Measurements from ENCODE around the gene INTS1. TPM values are rescaled to one million over a fixed set of nuclear protein-coding genes. Genes with fewer than 3 reads are reported as not detected.

The INTS1 gene
- total and polyA plus RNA-seq, 10 of the 15 experiments (the other 5 are each of a cell fraction or from before 2014, with no cell fraction given), result 0.52 to 89.0 (median 15.1) TPM

- no peak for TF ChIP-seq HSF1 (IDR thresholded peaks at IDR 0.05; ENCODE audit: low read depth, low read length)
- no peak for TF ChIP-seq ZBED1 (IDR thresholded peaks at IDR 0.05; ENCODE audit: borderline replicate concordance)
- TF ChIP-seq CBX5 (IDR thresholded peaks at IDR 0.05; ENCODE audit: low read depth), result no peak
- peak; percentile 97 for TF ChIP-seq RAD51 (IDR thresholded peaks at IDR 0.05)
- TF ChIP-seq, protein P1, sequence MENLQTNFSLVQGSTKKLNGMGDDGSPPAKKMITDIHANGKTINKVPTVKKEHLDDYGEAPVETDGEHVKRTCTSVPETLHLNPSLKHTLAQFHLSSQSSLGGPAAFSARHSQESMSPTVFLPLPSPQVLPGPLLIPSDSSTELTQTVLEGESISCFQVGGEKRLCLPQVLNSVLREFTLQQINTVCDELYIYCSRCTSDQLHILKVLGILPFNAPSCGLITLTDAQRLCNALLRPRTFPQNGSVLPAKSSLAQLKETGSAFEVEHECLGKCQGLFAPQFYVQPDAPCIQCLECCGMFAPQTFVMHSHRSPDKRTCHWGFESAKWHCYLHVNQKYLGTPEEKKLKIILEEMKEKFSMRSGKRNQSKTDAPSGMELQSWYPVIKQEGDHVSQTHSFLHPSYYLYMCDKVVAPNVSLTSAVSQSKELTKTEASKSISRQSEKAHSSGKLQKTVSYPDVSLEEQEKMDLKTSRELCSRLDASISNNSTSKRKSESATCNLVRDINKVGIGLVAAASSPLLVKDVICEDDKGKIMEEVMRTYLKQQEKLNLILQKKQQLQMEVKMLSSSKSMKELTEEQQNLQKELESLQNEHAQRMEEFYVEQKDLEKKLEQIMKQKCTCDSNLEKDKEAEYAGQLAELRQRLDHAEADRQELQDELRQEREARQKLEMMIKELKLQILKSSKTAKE (IDR thresholded peaks at IDR 0.05; ENCODE audit: low read depth, poor library complexity, severe bottlenecking), result no peak
- no peak for TF ChIP-seq ZNF24 (IDR thresholded peaks at IDR 0.05)
- TF ChIP-seq PAX8 (IDR thresholded peaks at IDR 0.05), result no peak
- TF ChIP-seq BHLHE40 (IDR thresholded peaks at IDR 0.05; ENCODE audit: borderline replicate concordance in 1 of 2, low read depth in 2 of 2, low read length in 1 of 2), result peak in 1 of 2 experiments; percentile 41; a peak in 1 of 4 replicates
- no peak for TF ChIP-seq STAT1 (conservative IDR thresholded peaks at IDR 0.05)
- TF ChIP-seq ETV6 (conservative IDR thresholded peaks at IDR 0.05 in 1 of 2, IDR thresholded peaks at IDR 0.05 in 1 of 2; ENCODE audit: borderline replicate concordance in 1 of 2, low read depth in 1 of 2), result no peak
- TF ChIP-seq GATAD2B (conservative IDR thresholded peaks at IDR 0.05; ENCODE audit: low read depth), result no peak
- TF ChIP-seq, protein P2, sequence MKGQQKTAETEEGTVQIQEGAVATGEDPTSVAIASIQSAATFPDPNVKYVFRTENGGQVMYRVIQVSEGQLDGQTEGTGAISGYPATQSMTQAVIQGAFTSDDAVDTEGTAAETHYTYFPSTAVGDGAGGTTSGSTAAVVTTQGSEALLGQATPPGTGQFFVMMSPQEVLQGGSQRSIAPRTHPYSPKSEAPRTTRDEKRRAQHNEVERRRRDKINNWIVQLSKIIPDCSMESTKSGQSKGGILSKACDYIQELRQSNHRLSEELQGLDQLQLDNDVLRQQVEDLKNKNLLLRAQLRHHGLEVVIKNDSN (IDR thresholded peaks at IDR 0.05; ENCODE audit: borderline replicate concordance, extremely low read length, insufficient read depth, low read depth, low read length), result peak; percentile 16
- no peak for TF ChIP-seq CBX3 (IDR thresholded peaks at IDR 0.05; ENCODE audit: borderline replicate concordance, low read depth)
- no peak for TF ChIP-seq KAT2A (conservative IDR thresholded peaks at IDR 0.05; ENCODE audit: control insufficient read depth, low read depth, low read length)
- no peak for TF ChIP-seq EGR1 (IDR thresholded peaks at IDR 0.05; ENCODE audit: borderline replicate concordance in 1 of 2, low read depth in 2 of 2, low read length in 2 of 2)
- no peak for TF ChIP-seq NR2C1 (IDR thresholded peaks at IDR 0.05)
- TF ChIP-seq RUNX3 (IDR thresholded peaks at IDR 0.05; ENCODE audit: low read length), result no peak
- no peak for TF ChIP-seq CTCF (IDR thresholded peaks at IDR 0.05 in 2 of 3, conservative IDR thresholded peaks at IDR 0.05 in 1 of 3; ENCODE audit: control insufficient read depth in 2 of 3, extremely low read depth in 1 of 3, insufficient read depth in 1 of 3, low read depth in 3 of 3, low read length in 3 of 3)
- no peak for TF ChIP-seq CREB1 (IDR thresholded peaks at IDR 0.05; ENCODE audit: low read depth)
- TF ChIP-seq MTA2 (IDR thresholded peaks at IDR 0.05; ENCODE audit: low read depth), result peak; percentile 31; the same call in 1 of the 2 replicates
- TF ChIP-seq CREM (IDR thresholded peaks at IDR 0.05; ENCODE audit: low read depth), result no peak
- peak; percentile 65 for TF ChIP-seq MEF2B (IDR thresholded peaks at IDR 0.05; ENCODE audit: partially characterized antibody, poor library complexity, severe bottlenecking)
- TF ChIP-seq SUZ12 (IDR thresholded peaks at IDR 0.05; ENCODE audit: unreplicated experiment), result no peak
These were observed 81.5 kb downstream of the INTS1 start (continued) for GRCh38 chr7:1422512-1423263.

Data from GM12878 (cell line).